ENCODE results near the gene C1QTNF12.
A peak's percentile ranks its signal among the peaks of the same experiment; 100 is the strongest.

Gene C1QTNF12

DNA sequence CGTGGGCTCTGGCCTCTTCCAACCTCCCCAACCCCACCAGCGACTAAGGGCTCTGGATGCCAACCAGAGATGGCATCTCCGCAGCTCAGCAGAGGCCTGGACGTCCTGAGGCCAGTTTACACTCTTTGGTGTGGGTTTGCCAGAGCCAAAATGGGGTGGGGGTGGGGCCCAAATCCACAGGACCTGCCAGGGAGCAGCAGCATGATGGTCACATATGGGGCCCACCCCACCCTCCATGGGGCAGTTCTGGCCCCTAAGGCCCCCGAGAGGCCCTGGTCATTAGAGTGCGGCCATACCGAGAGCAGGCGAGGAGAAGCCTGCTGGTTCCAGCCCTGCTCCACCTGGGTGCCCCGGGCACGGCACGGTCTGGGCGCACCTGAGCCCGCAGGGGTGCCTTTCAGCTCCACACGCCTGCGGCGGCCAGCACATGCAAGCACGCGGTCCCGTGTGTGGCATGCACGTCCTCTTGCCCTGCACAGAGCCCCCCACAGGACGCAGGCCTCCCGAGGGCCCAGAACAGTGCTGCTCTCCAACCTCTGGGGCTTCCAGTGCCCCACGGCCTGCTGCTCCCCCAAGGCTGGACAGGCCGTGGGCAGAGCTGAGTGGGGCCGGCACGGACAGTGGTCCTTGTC is 4.8 kb downstream of the C1QTNF12 start:
- no peak for DNase-seq (ENCODE audit: low read depth in 2 of 3, low spot score in 2 of 3)

- DNase-seq (ENCODE audit: low read depth in 2 of 3, low spot score in 2 of 3): no peak
These were observed 5.5 kb downstream of the C1QTNF12 start for GRCh38 chr1:1240822-1241587.

- no peak for DNase-seq (ENCODE audit: low read depth in 2 of 3, low spot score in 2 of 3)
These were observed 6.2 kb downstream of the C1QTNF12 start for GRCh38 chr1:1240348-1240732.

DNA sequence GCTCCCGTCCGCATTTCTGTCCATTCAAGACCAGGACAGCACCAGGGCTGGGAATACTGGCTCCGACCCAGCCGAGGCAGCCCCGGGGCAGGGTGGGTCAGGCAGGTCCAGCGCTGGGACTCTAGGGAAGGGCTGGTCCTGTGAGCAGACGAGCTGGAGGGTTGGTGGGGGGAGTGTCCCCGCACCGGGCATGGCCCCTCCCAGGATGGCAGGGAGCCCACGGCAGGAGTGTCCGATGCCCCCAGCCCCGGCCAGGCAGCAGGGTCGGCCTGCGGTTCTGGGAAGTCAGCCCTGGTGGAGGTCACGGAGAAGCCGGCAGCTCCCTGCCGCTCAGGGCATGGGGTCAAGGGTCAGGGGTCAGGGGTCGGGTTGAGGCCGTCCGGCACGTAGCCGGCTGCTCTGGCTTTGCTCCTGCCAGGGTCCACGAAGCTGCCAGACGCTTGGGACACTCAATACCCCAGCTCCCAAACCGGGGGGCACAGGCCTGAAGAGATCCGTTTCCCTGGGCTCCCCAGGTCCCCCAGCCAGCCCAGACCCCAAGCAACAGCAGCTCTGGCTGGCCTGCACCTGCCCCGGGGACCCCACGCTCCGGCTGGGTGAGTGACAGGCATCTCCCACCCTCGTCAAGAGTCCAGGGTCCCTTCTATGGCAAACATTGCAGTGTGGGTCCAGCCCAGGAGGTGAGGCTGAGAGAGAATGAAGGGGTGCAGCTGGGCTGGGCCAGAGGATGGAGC is 6.7 kb downstream of the C1QTNF12 start:
- no peak for DNase-seq (ENCODE audit: low read depth in 2 of 3, low spot score in 2 of 3)

- DNase-seq (ENCODE audit: low read depth in 2 of 3, low spot score in 2 of 3): no peak
These were observed 7.3 kb downstream of the C1QTNF12 start for GRCh38 chr1:1239227-1239613.

- DNase-seq (ENCODE audit: low read depth in 2 of 3, low spot score in 2 of 3): no peak
These were observed 7.8 kb downstream of the C1QTNF12 start for GRCh38 chr1:1238702-1239178.

DNA sequence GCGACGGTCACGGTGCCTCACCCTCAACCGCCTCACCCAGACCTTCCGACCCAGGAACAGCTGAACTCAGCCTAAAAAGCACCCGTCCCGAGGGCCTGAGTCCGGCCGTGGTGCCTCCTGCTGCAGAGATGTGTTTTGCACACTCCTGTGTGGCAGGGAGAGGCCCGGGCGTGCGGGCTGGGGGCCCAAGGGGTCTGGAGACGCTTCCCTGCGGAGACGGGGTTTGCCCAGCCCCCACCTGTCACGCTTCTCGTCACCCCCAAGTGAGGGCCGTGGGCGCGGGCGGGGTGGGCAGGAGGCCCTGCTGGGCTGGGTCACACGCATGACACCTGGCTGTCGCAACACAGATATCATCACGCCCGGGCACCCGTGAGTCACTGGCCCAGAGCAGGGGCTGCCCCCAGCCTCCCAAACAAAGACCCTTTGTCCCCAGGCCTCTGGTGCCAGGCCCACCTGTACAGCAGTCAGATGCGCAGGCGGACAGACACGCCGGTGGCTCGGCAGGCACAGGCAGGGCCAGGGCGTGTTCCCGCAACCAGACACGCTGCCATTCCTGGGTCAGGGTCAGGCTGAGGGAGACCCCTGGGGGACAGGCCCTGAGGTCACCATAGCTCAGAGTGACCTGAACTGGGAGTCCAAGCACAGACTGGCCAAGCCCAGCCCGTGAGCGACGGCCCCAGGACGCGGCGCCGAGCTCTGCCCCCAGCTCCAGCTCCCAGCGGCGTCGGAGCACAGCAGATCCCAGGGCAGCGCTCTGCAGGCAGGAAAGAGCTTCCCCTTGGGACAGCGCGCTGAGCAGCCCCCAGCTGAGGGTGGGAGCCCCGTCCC is 8.4 kb downstream of the C1QTNF12 start:
- DNase-seq (ENCODE audit: low read depth in 2 of 3, low spot score in 2 of 3): no peak

- DNase-seq (ENCODE audit: low read depth in 2 of 3, low spot score in 2 of 3): no peak
These were observed 9.3 kb downstream of the C1QTNF12 start for GRCh38 chr1:1236945-1237873.

GRCh38 chr1:1236176-1236763 is 10.3 kb downstream of the C1QTNF12 start:
- DNase-seq (ENCODE audit: low read depth in 2 of 3, low spot score in 2 of 3): no peak

DNA sequence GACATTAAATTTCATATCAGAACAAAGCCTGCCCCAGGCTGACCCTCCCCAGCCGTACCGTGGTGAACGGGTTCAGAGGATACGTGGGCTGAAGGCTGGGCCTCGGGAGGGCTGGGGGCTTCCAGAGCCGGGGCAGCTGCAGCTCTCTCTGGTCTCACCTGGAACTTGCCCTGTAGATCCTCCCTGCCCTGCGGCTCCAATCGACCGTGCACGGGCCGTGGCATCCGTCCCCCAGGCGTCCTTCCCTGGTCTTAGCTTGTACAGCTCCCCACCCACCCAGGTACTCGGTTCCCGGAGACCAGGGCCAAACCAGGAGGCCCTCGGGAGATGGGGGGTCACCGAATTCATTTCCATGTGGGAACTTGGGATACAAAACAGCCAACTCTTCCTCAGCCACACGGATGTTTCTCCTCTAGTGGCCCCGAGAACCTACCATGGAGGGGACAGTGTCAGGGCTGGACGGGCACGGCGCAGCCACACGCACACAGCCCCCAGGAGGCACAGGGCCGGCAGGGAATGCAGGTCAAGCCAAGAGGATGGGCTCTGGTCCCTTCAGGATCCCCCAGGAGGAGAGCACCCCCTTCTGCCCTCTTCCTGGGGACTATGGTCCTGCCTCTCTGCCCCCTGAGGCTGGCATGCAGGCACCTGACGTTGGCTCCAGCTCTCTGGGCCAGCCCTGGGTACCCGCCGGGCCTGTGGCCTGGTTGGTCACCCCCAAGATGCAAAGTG is 11.3 kb downstream of the C1QTNF12 start:
- DNase-seq (ENCODE audit: low read depth in 2 of 3, low spot score in 2 of 3): no peak

DNA sequence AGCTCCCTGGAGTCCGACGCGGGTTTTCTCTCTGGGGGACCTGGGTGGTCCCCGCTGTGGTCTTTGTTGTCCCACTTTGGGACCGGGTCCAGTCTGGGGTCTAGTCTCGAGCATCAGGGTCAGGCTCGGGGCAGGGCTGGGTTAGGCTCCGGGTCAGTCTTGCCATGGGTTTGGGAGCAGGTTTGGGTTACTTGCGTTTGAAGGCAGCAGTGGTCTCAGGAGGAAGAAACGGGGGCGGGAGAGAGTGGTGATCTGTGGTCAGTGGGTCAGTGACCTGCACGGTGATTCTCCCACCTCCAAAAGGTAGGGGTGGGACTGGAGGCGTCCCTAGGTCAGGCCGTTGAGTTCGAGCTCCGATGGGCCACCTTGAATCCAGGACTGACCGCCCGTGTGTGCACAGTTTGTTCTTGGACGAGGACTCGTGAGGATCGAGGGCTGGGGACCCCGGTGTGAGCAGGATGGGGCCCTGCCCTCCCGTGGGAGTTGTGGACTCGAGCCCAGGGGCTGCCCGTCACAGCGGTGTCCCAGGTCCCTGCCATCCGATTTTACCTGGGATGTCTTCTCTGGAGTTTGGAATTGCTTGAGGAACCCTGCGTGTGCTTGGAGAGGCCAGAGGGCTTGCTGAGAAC is 12.2 kb downstream of the C1QTNF12 start:
- no peak for DNase-seq (ENCODE audit: low read depth in 2 of 3, low spot score in 2 of 3)

DNA sequence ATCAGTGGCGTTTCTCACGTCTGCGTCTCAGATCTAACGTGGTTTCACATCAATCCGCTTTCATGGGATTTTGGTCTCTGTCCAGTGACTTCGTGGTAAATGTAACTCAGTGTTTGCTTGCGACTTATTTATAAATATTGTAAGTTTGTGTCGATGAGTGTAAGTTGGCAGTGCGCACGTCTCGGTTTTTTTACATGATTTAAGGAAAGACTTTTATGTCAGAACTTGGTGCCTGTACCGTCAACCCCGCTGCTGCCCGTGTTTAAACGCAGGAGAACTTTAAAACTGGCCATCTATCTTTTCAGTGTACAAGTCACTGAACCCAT is 13.0 kb downstream of the C1QTNF12 start:
- DNase-seq (ENCODE audit: low read depth in 2 of 3, low spot score in 2 of 3): no peak

DNA sequence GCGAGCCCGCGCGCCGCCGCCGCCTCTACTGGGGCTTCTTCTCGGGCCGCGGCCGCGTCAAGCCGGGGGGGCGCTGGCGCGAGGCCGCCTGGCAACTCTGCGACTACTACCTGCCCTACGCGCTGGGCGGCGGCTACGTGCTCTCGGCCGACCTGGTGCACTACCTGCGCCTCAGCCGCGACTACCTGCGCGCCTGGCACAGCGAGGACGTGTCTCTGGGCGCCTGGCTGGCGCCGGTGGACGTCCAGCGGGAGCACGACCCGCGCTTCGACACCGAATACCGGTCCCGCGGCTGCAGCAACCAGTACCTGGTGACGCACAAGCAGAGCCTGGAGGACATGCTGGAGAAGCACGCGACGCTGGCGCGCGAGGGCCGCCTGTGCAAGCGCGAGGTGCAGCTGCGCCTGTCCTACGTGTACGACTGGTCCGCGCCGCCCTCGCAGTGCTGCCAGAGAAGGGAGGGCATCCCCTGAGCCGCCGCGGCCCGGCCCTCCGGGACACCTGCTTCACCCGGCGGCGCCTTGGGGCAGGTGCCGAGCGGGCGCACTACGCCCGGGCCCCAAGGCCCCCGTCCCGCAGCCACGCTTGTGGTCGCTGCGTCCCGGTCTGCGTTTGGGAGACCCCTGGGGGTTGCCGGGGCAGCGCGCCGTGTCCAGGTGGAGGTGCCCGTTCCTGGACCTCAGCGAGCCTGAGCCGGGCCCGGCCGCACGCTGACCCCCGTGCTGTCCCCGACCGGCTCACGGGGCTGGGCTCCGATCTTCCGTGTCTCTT is 13.5 kb downstream of the C1QTNF12 start:
- no peak for DNase-seq (ENCODE audit: low read depth in 2 of 3, low spot score in 2 of 3)

DNA sequence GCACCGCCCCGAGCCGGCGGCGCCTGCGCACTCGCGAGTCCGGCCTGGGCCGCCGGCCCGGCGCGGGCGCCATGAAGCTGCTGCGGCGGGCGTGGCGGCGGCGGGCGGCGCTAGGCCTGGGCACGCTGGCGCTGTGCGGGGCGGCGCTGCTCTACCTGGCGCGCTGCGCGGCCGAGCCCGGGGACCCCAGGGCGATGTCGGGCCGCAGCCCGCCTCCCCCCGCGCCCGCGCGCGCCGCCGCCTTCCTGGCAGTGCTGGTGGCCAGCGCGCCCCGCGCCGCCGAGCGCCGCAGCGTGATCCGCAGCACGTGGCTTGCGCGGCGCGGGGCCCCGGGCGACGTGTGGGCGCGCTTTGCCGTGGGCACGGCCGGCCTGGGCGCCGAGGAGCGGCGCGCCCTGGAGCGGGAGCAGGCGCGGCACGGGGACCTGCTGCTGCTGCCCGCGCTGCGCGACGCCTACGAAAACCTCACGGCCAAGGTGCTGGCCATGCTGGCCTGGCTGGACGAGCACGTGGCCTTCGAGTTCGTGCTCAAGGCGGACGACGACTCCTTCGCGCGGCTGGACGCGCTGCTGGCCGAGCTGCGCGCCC is 14.2 kb downstream of the C1QTNF12 start, which contains the start of gene B3GALT6:
B3GALT6 (plus strand) TSS at position 30 of the 588 bp plus-strand sequence; CDS start at position 72, 42 bp downstream.
- DNase-seq (ENCODE audit: low read depth in 2 of 3, low spot score in 2 of 3): no peak

DNA sequence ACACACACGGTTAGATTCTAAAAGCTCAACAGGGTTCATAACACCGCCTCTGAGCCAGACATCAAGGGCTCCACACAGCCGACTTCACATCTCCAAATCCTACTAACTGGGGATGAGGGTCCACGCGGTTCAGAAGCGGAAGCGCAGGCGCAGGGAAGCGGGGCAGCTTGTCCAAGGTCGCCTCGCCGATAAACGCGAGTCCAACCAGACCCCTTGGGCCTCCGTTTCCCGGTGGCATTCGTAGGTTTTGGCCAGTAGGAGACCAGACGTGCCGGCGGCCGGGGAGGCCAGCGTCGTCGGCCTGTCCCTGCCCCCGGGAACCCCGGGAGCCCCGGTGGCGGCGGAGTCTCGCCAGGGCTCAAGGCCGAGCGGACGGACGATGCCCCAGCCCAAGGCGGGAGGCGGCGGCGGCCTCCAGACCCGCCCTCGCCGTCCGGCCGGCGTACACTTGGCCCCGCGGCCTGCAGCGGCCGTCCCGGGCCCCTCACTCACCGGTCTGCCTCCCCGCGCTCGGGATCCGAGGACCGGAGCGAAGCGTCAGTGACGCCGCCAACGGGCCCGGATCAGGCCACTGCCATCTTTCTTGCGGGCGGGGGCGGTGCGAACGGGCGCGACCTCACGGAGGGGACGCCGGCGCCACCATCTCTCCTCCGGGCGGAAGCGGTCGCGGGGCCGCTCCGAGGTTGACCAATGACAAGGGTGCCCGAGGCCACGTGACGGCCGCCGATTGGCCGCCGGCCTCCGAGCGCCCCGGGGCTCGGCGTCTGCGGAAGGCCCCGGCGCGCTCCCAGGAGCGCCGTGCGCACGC is 14.9 kb downstream of the C1QTNF12 start, which contains the start of gene SDF4:
SDF4 (minus strand) TSS at position 602 of the 808 bp plus-strand sequence. CDS start 3,229 bp downstream, outside the sequence.
- peak; percentile 83 to 95 (median 90) for DNase-seq (ENCODE audit: low read depth in 2 of 3, low spot score in 2 of 3)

- DNase-seq (ENCODE audit: low read depth in 2 of 3, low spot score in 2 of 3): no peak
These were observed 15.7 kb downstream of the C1QTNF12 start for GRCh38 chr1:1230656-1231399.

Data from activated CD8-positive, alpha-beta memory T cell treated with anti-CD3 and anti-CD28 coated beads for 48 hours (primary cell).